GM23338 (cell line): ENCODE data around the gene PGP. TPM values are rescaled to one million over a fixed set of nuclear protein-coding genes. Genes with fewer than 3 reads are reported as not detected.

ENCODE experiments used
- ATAC-seq: fragments of 200-7000 bp; cut with Tn5 transposase; 3 replicates; pipeline ENCODE4 v1.9.1; 2020
- DNase-seq: peaks from one replicate; pipeline ENCODE4 v3.0.0-alpha.2; 2015; ENCODE audit warnings: low spot score
- H2AFZ ChIP-seq: fragments of 200-600 bp; sonication (generic); 2 replicates; pipeline ENCODE4 v1.8.0; 2016; ENCODE audit warnings: antibody characterized with exemption, mild to moderate bottlenecking, moderate library complexity
- H3F3A ChIP-seq: fragments of 200-600 bp; sonication (generic); replicated peaks from 2 replicates; pipeline ENCODE4 v1.8.0; 2017; ENCODE audit warnings: antibody characterized with exemption, mixed run types, low read depth
- H3K27ac ChIP-seq: fragments of 200-600 bp; sonication (generic); 2 replicates; pipeline ENCODE4 v1.6.1; 2016; ENCODE audit warnings: low read depth
- H3K27me3 ChIP-seq: fragments of 200-600 bp; sonication (generic); 2 replicates; pipeline ENCODE4 v1.8.0; 2016; ENCODE audit warnings: mild to moderate bottlenecking, mixed run types, moderate library complexity; ENCODE audit not compliant: insufficient read depth
- H3K36me3 ChIP-seq: fragments of 200-600 bp; sonication (generic); 2 replicates; pipeline ENCODE4 v1.8.0; 2016; ENCODE audit warnings: mild to moderate bottlenecking; ENCODE audit not compliant: insufficient read depth
- H3K4me1 ChIP-seq: fragments of 200-600 bp; sonication (generic); 2 replicates; pipeline ENCODE4 v1.8.0; 2016; ENCODE audit warnings: mild to moderate bottlenecking, moderate library complexity; ENCODE audit not compliant: insufficient read depth
- H3K4me2 ChIP-seq: fragments of 200-600 bp; sonication (generic); 2 replicates; pipeline ENCODE4 v1.7.1; 2017; ENCODE audit warnings: mixed run types
- H3K4me3 ChIP-seq: fragments of 200-600 bp; sonication (generic); 2 replicates; pipeline ENCODE4 v1.6.1; 2016; ENCODE audit warnings: mixed run types
- H3K79me2 ChIP-seq: fragments of 200-600 bp; sonication (generic); replicated peaks from 2 replicates; pipeline ENCODE4 v1.8.0; 2017; ENCODE audit warnings: mild to moderate bottlenecking; ENCODE audit not compliant: insufficient read depth
- H3K9me2 ChIP-seq: fragments of 200-600 bp; sonication (generic); 2 replicates; pipeline ENCODE4 v1.8.0; 2017; ENCODE audit not compliant: insufficient read depth
- H4K20me1 ChIP-seq: fragments of 200-600 bp; sonication (generic); replicated peaks from 2 replicates; pipeline ENCODE4 v1.8.0; 2017; ENCODE audit warnings: mild to moderate bottlenecking; ENCODE audit not compliant: insufficient read depth
- H3K27ac Mint-ChIP-seq: 2 replicates; pipeline ENCODE4 v1.8.0; 2020; ENCODE audit warnings: inconsistent platforms, mild to moderate bottlenecking, moderate library complexity, mixed read lengths
- H3K27me3 Mint-ChIP-seq: 3 replicates; pipeline ENCODE4 v1.8.0; 2022; ENCODE audit warnings: low read depth, mild to moderate bottlenecking, moderate library complexity, mixed read lengths, inconsistent platforms; ENCODE audit not compliant: insufficient read depth, poor library complexity
- H3K36me3 Mint-ChIP-seq: 3 replicates; pipeline ENCODE4 v1.8.0; 2021; ENCODE audit warnings: low read depth, mild to moderate bottlenecking, inconsistent platforms, moderate library complexity, mixed read lengths
- H3K4me1 Mint-ChIP-seq: 3 replicates; pipeline ENCODE4 v1.8.0; 2020; ENCODE audit warnings: mild to moderate bottlenecking, inconsistent platforms, mixed read lengths
- H3K4me3 Mint-ChIP-seq: 3 replicates; pipeline ENCODE4 v1.8.0; 2021; ENCODE audit warnings: moderate library complexity, mild to moderate bottlenecking, inconsistent platforms, mixed read lengths
- H3K9me3 Mint-ChIP-seq: 3 replicates; pipeline ENCODE4 v1.8.0; 2020; ENCODE audit warnings: moderate library complexity, mild to moderate bottlenecking, inconsistent platforms, mixed read lengths
- CREB1 ChIP-seq: fragments of 250-450 bp; sonication (Bioruptor Pico); IDR thresholded peaks from 2 replicates; pipeline ENCODE4 v1.5.0; 2020; ENCODE audit warnings: low read depth, mild to moderate bottlenecking, moderate library complexity
- EZH2 ChIP-seq: fragments of 200-600 bp; sonication (generic); IDR thresholded peaks from one replicate; pipeline ENCODE4 v1.8.0; 2017; ENCODE audit warnings: antibody characterized with exemption, mild to moderate bottlenecking, low read depth; ENCODE audit not compliant: unreplicated experiment
- EZH2phosphoT487 ChIP-seq: fragments of 200-600 bp; sonication (generic); IDR thresholded peaks from one replicate; pipeline ENCODE4 v1.8.1; 2018; ENCODE audit warnings: antibody characterized with exemption; ENCODE audit not compliant: unreplicated experiment
- JUNB ChIP-seq: IDR thresholded peaks from one replicate; pipeline ENCODE4 v1.6.1; 2016; ENCODE audit warnings: antibody characterized with exemption; ENCODE audit not compliant: unreplicated experiment
- NANOG ChIP-seq: IDR thresholded peaks from 2 replicates; pipeline ENCODE4 v1.6.1; 2016; ENCODE audit warnings: antibody characterized with exemption, borderline replicate concordance
- POLR2AphosphoS5 ChIP-seq: IDR thresholded peaks from 2 replicates; pipeline ENCODE4 v1.6.1; 2016; ENCODE audit warnings: antibody characterized with exemption, low read depth
- STAT1 ChIP-seq: IDR thresholded peaks from one replicate; pipeline ENCODE4 v1.6.1; 2016; ENCODE audit warnings: antibody characterized with exemption; ENCODE audit not compliant: unreplicated experiment
- ZNF114 ChIP-seq: fragments of 250-450 bp; sonication (Bioruptor Pico); IDR thresholded peaks from 2 replicates; pipeline ENCODE4 v1.5.0; 2020; ENCODE audit warnings: mild to moderate bottlenecking, moderate library complexity
- ZNF331 ChIP-seq: fragments of 250-450 bp; sonication (Bioruptor Pico); IDR thresholded peaks from 2 replicates; pipeline ENCODE4 v1.5.0; 2020; ENCODE audit warnings: low read depth, mild to moderate bottlenecking, moderate library complexity
- polyA plus RNA-seq: library from polyadenylated mRNA; unstranded; fragments of >200 nt; fragmentation: Nextera tagmentation; extraction: Ambion mirVana; gene quantifications from 2 replicates; pipeline ENCODE4 v1.2.1, GENCODE V29; 2016
- total RNA-seq: library from RNA; depleted of rRNA; stranded (reverse); fragments of >200 nt; shearing (Covaris generic); gene quantifications from 2 replicates; pipeline ENCODE4 v1.2.3, GENCODE V29; 2014
- TF ChIP-seq, protein P1 (sequence below): IDR thresholded peaks from 2 replicates; pipeline ENCODE4 v1.6.1; 2016; ENCODE audit warnings: antibody characterized with exemption
- TF ChIP-seq, protein P2 (sequence below), 2 experiments: fragments of 200-600 bp in 1 of 2; sonication (generic) in 1 of 2; conservative IDR thresholded peaks; 2 replicates each; pipeline versions ENCODE4 v1.5.1 to v1.6.1; 2016 to 2017; ENCODE audit warnings: antibody characterized with exemption in 2 of 2, low read depth in 2 of 2, mild to moderate bottlenecking in 2 of 2, moderate library complexity in 1 of 2
- TF ChIP-seq, protein P3 (sequence below): fragments of 250-450 bp; sonication (Bioruptor Pico); IDR thresholded peaks from 2 replicates; pipeline ENCODE4 v1.5.0; 2020; ENCODE audit warnings: mild to moderate bottlenecking, moderate library complexity
- TF ChIP-seq, protein P4 (sequence below): IDR thresholded peaks from one replicate; pipeline ENCODE4 v1.6.1; 2018; ENCODE audit warnings: antibody characterized with exemption; ENCODE audit not compliant: unreplicated experiment

Gene PGP
- total and polyA plus RNA-seq, 2 experiments from 2014 or later = 44.4 to 80.3 TPM

DNA sequence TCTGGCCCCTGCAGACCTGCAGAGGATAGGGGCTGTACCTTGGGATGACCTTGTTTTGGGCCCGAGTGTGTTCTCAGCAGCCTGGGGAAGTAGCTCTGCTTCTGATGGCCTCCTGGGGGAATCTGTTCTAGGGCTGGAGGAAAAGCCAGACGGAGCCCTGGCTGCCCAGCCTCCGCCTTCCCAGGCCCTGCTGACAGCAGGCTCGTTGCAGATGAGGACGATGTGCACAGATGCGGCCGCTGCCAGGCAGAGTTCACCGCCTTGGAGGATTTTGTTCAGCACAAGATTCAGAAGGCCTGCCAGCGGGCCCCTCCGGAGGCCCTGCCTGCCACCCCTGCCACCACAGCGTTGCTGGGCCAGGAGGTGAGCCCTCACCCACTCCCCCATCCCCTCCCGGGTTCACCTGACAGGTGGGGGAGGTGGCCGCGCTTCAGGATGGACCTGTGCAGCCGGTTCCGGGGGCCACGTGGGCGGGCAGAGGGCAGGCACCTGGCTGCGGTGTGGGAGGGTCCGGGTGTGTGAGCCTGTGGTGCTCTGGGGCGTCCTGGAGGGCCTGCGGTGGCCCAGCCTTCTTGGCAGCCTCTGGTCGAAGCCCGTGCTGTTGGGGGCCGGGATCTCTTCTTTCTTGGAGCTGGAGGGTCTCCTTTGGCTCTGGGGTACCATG, 13.7 kb upstream of the PGP start:
- H3K36me3 ChIP-seq = 0 out of 2 replicates have a peak, but pooled peaks cover 5% of the 10 kb centered on the region
- Mint-ChIP-seq H3K4me3 (no peak overlapping the region), H3K27me3 (peaks cover 14% of the 10 kb centered on the region), H3K36me3 (peaks cover 6% of the 10 kb centered on the region; the same call in 2 of the 3 replicates), H3K4me1 (no peaks in the 10 kb centered on the region; the same call in 2 of the 3 replicates), H3K27ac (no peak overlapping the region), H3K9me3 (no peaks in the 10 kb centered on the region)
- no peaks in the 10 kb centered on the region; the same call in 1 of the 2 replicates for H3K4me1 ChIP-seq
- no peak overlapping the region for H3K4me2 ChIP-seq
- H3K79me2 ChIP-seq = peaks cover 44% of the 10 kb centered on the region
- no peak overlapping the region for H3K27ac ChIP-seq
- no peaks in the 10 kb centered on the region for H3K9me2 ChIP-seq
- peaks cover 5% of the 10 kb centered on the region; the same call in 1 of the 2 replicates for H3F3A ChIP-seq
- peaks cover 5% of the 10 kb centered on the region for H4K20me1 ChIP-seq
- no peak overlapping the region for H3K4me3 ChIP-seq
- H2AFZ ChIP-seq = no peak overlapping the region
- DNase-seq = no peak
- TF ChIP-seq STAT1 (no peak), NANOG (no peak), EZH2 (no peak), CREB1 (no peak), EZH2phosphoT487 (no peak), ZNF114 (CRISPR knock-in tag) (no peak), JUNB (no peak), POLR2AphosphoS5 (no peak), ZNF331 (CRISPR knock-in tag) (no peak)
- TF ChIP-seq, protein P1, sequence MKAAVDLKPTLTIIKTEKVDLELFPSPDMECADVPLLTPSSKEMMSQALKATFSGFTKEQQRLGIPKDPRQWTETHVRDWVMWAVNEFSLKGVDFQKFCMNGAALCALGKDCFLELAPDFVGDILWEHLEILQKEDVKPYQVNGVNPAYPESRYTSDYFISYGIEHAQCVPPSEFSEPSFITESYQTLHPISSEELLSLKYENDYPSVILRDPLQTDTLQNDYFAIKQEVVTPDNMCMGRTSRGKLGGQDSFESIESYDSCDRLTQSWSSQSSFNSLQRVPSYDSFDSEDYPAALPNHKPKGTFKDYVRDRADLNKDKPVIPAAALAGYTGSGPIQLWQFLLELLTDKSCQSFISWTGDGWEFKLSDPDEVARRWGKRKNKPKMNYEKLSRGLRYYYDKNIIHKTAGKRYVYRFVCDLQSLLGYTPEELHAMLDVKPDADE = no peak
- TF ChIP-seq, protein P2, sequence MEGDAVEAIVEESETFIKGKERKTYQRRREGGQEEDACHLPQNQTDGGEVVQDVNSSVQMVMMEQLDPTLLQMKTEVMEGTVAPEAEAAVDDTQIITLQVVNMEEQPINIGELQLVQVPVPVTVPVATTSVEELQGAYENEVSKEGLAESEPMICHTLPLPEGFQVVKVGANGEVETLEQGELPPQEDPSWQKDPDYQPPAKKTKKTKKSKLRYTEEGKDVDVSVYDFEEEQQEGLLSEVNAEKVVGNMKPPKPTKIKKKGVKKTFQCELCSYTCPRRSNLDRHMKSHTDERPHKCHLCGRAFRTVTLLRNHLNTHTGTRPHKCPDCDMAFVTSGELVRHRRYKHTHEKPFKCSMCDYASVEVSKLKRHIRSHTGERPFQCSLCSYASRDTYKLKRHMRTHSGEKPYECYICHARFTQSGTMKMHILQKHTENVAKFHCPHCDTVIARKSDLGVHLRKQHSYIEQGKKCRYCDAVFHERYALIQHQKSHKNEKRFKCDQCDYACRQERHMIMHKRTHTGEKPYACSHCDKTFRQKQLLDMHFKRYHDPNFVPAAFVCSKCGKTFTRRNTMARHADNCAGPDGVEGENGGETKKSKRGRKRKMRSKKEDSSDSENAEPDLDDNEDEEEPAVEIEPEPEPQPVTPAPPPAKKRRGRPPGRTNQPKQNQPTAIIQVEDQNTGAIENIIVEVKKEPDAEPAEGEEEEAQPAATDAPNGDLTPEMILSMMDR (conservative IDR thresholded peaks at IDR 0.05; ENCODE audit: low read depth in 2 of 2) = no peak
- TF ChIP-seq, protein P3, sequence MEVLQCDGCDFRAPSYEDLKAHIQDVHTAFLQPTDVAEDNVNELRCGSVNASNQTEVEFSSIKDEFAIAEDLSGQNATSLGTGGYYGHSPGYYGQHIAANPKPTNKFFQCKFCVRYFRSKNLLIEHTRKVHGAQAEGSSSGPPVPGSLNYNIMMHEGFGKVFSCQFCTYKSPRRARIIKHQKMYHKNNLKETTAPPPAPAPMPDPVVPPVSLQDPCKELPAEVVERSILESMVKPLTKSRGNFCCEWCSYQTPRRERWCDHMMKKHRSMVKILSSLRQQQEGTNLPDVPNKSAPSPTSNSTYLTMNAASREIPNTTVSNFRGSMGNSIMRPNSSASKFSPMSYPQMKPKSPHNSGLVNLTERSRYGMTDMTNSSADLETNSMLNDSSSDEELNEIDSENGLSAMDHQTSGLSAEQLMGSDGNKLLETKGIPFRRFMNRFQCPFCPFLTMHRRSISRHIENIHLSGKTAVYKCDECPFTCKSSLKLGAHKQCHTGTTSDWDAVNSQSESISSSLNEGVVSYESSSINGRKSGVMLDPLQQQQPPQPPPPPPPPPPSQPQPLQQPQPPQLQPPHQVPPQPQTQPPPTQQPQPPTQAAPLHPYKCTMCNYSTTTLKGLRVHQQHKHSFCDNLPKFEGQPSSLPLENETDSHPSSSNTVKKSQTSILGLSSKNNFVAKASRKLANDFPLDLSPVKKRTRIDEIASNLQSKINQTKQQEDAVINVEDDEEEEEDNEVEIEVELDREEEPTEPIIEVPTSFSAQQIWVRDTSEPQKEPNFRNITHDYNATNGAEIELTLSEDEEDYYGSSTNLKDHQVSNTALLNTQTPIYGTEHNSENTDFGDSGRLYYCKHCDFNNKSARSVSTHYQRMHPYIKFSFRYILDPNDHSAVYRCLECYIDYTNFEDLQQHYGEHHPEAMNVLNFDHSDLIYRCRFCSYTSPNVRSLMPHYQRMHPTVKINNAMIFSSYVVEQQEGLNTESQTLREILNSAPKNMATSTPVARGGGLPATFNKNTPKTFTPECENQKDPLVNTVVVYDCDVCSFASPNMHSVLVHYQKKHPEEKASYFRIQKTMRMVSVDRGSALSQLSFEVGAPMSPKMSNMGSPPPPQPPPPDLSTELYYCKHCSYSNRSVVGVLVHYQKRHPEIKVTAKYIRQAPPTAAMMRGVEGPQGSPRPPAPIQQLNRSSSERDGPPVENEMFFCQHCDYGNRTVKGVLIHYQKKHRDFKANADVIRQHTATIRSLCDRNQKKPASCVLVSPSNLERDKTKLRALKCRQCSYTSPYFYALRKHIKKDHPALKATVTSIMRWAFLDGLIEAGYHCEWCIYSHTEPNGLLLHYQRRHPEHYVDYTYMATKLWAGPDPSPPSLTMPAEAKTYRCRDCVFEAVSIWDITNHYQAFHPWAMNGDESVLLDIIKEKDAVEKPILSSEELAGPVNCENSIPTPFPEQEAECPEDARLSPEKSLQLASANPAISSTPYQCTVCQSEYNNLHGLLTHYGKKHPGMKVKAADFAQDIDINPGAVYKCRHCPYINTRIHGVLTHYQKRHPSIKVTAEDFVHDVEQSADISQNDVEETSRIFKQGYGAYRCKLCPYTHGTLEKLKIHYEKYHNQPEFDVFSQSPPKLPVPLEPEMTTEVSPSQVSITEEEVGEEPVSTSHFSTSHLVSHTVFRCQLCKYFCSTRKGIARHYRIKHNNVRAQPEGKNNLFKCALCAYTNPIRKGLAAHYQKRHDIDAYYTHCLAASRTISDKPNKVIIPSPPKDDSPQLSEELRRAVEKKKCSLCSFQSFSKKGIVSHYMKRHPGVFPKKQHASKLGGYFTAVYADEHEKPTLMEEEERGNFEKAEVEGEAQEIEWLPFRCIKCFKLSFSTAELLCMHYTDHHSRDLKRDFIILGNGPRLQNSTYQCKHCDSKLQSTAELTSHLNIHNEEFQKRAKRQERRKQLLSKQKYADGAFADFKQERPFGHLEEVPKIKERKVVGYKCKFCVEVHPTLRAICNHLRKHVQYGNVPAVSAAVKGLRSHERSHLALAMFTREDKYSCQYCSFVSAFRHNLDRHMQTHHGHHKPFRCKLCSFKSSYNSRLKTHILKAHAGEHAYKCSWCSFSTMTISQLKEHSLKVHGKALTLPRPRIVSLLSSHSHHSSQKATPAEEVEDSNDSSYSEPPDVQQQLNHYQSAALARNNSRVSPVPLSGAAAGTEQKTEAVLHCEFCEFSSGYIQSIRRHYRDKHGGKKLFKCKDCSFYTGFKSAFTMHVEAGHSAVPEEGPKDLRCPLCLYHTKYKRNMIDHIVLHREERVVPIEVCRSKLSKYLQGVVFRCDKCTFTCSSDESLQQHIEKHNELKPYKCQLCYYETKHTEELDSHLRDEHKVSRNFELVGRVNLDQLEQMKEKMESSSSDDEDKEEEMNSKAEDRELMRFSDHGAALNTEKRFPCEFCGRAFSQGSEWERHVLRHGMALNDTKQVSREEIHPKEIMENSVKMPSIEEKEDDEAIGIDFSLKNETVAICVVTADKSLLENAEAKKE (CRISPR knock-in tag) = no peak
- TF ChIP-seq, protein P4, sequence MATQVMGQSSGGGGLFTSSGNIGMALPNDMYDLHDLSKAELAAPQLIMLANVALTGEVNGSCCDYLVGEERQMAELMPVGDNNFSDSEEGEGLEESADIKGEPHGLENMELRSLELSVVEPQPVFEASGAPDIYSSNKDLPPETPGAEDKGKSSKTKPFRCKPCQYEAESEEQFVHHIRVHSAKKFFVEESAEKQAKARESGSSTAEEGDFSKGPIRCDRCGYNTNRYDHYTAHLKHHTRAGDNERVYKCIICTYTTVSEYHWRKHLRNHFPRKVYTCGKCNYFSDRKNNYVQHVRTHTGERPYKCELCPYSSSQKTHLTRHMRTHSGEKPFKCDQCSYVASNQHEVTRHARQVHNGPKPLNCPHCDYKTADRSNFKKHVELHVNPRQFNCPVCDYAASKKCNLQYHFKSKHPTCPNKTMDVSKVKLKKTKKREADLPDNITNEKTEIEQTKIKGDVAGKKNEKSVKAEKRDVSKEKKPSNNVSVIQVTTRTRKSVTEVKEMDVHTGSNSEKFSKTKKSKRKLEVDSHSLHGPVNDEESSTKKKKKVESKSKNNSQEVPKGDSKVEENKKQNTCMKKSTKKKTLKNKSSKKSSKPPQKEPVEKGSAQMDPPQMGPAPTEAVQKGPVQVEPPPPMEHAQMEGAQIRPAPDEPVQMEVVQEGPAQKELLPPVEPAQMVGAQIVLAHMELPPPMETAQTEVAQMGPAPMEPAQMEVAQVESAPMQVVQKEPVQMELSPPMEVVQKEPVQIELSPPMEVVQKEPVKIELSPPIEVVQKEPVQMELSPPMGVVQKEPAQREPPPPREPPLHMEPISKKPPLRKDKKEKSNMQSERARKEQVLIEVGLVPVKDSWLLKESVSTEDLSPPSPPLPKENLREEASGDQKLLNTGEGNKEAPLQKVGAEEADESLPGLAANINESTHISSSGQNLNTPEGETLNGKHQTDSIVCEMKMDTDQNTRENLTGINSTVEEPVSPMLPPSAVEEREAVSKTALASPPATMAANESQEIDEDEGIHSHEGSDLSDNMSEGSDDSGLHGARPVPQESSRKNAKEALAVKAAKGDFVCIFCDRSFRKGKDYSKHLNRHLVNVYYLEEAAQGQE = no peak
- no peaks in the 10 kb centered on the region for H3K27me3 ChIP-seq
- ATAC-seq = no peak
